ENCODE data around the gene IL21. TPM values are rescaled to one million over a fixed set of nuclear protein-coding genes. Genes with fewer than 3 reads are reported as not detected.

Gene IL21
- total RNA-seq, 1 experiment from 2014 or later = not detected

GRCh38 chr4:122562449-122562848, 58.4 kb downstream of the IL21 start (continued):
- TF ChIP-seq AFF4 (CRISPR knock-in tag; IDR thresholded peaks at IDR 0.05; ENCODE audit: borderline replicate concordance) (no peak), ZNF416 (CRISPR knock-in tag; IDR thresholded peaks at IDR 0.05) (no peak)

Other genes starting within 250 kb of the IL21 start
- gene ADAD1, start 242.1 kb downstream of the IL21 start, total RNA-seq (2021) = not detected in 3 replicates
- 0.61 to 2.2 TPM (median 0.64 TPM) in 3 replicates for gene IL2, start 164.3 kb downstream of the IL21 start, total RNA-seq (2021)
- 2.1 to 2.7 TPM (median 2.3 TPM) in 3 replicates for gene BBS12, start 111.6 kb upstream of the IL21 start, total RNA-seq (2021)
- 115 to 134 TPM (median 127 TPM) in 3 replicates for gene FGF2, start 205.8 kb upstream of the IL21 start, total RNA-seq (2021)